Subcutaneous adipose tissue (tissue), 4 donors: ENCODE measurements around the gene MRPL24. TPM values are rescaled to one million over a fixed set of nuclear protein-coding genes. Genes with fewer than 3 reads are reported as not detected.

ENCODE experiments used
- total RNA-seq, 4 donors: library from RNA; depleted of rRNA; stranded (reverse); fragments of >200 nt; gene quantifications; one replicate each; pipeline ENCODE4 v1.1.0, GENCODE V29; 2016
- TF ChIP-seq, protein P1 (sequence below): fragments of 450-650 bp; IDR thresholded peaks from one replicate; pipeline ENCODE4 v1.5.1; 2016; ENCODE audit warnings: low read depth, mild to moderate bottlenecking, control low read depth, antibody characterized with exemption, moderate library complexity

Gene MRPL24
- total RNA-seq, 4 donors from 2014 or later = 53.0 to 84.5 (median 74.0) TPM

- TF ChIP-seq, protein P1, sequence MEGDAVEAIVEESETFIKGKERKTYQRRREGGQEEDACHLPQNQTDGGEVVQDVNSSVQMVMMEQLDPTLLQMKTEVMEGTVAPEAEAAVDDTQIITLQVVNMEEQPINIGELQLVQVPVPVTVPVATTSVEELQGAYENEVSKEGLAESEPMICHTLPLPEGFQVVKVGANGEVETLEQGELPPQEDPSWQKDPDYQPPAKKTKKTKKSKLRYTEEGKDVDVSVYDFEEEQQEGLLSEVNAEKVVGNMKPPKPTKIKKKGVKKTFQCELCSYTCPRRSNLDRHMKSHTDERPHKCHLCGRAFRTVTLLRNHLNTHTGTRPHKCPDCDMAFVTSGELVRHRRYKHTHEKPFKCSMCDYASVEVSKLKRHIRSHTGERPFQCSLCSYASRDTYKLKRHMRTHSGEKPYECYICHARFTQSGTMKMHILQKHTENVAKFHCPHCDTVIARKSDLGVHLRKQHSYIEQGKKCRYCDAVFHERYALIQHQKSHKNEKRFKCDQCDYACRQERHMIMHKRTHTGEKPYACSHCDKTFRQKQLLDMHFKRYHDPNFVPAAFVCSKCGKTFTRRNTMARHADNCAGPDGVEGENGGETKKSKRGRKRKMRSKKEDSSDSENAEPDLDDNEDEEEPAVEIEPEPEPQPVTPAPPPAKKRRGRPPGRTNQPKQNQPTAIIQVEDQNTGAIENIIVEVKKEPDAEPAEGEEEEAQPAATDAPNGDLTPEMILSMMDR = no peak
These were observed 34.8 kb downstream of the MRPL24 start for GRCh38 chr1:156705918-156706656.

DNA sequence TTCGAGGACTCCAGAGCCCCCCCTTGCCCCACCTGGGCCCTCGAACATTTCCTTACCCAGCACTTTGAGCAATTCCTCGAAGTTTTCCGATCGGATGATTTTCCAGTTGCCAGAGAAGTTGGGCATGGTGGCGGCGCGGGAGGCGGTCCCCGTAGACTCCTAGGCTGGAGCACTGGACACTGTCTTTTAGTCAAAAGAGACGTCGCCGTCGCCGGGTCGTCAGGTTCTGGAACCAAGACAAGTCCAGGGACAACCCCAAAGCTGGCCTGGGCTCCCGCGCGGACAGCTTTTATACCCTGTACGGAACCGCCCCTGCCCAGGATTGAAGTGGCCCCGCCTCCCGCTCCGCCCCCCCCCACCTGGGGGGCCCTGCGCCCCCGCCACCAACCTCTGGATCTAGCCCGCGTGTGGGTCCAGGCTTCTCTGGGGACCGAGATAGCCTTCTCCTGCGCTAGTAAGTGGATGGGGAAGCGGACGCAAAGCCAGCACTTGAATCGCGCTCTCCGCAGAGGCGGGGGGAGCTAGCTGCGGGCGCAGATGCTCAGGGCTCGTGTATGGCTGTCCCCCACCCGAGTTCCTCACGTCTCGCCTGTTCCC lies 35.5 kb downstream of the MRPL24 start, which contains the start of gene CRABP2:
TSS of gene CRABP2 (minus strand) at position 263 of the 597 bp plus-strand sequence. CDS start at position 126, 137 bp downstream.
- TF ChIP-seq, protein P1 = no peak

DNA sequence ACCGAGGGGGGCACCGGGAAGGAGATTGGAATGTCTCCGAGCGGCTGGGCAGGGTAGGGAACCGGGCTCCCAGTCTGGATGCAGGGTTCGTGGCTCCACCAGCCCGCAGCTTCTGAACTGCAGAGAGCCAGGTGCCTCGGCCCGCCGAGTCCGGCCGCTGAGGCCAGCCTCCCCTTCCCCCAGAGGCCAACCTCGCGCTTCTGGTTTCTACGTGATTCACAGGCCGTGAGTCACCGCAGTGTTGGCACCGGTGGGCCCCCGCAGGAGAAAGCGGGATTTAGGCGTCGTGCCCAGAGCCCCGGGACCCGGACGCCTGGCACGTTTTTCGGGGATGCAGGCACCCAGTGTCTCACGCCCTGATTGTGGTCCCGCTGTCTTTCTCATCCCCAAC lies 36.0 kb downstream of the MRPL24 start:
- TF ChIP-seq, protein P1 = no peak

- TF ChIP-seq, protein P1 = no peak
These were observed 36.6 kb downstream of the MRPL24 start for GRCh38 chr1:156704166-156704711.

GRCh38 chr1:156703741-156704140 lies 37.1 kb downstream of the MRPL24 start:
- TF ChIP-seq, protein P1 = no peak

- TF ChIP-seq, protein P1 = no peak
These were observed 37.6 kb downstream of the MRPL24 start for GRCh38 chr1:156703336-156703735.

DNA sequence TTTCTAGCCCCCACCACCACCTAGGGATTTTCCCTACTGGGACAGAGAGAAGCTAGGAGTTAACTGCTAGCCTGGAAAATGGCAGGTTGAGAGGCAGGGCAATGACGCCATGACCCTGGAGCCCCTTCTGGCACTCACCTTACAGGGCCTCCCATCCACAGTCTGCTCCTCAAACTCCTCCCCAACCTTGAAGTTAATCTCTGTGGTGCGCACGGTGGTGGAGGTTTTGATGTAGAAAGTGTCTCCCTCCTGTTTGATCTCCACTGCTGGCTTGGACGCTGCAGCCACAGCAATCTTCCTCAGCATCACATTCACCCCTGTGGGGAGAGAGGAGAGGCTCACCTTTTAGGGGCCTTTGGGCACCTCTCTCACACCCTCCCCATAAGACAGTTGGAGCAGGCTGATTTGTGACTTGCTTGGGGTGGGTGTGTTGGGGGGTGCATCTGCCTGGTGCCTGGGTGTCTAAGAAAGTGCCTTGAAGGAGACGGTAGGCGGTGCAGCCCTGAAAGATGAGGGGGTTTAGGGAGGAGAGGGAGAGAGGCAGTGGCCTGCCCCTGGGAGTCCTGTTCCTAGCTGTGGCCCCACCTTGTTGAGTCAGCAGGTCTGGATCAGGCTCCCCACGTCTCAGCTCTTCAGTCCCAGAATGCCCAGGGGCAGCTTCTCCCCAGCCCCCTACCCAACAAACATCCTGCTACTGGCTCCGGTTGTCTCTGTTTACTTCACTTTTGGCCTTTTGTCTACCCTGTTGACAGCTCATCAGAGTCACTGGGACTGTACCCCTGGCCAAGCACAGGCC lies 40.0 kb downstream of the MRPL24 start:
- TF ChIP-seq, protein P1 = no peak
